Neural crest cell (in vitro differentiated cells): ENCODE results near the gene CD36. TPM values are rescaled to one million over a fixed set of nuclear protein-coding genes. Genes with fewer than 3 reads are reported as not detected.

Experiments used
- DNase-seq: peaks from one replicate; pipeline ENCODE4 v3.0.0; 2021; ENCODE audit warnings: low read depth, mixed read lengths, low spot score
- H3K27ac Mint-ChIP-seq: one replicate; pipeline ENCODE4 v1.8.0; 2021; ENCODE audit warnings: mild to moderate bottlenecking, mixed read lengths; ENCODE audit not compliant: unreplicated experiment
- H3K27me3 Mint-ChIP-seq: 2 replicates; pipeline ENCODE4 v1.8.0; 2021; ENCODE audit warnings: low read depth, mild to moderate bottlenecking, mixed read lengths
- H3K36me3 Mint-ChIP-seq: 2 replicates; pipeline ENCODE4 v1.8.0; 2021; ENCODE audit warnings: low read depth, mild to moderate bottlenecking, mixed read lengths
- H3K4me1 Mint-ChIP-seq: 2 replicates; pipeline ENCODE4 v1.8.0; 2021; ENCODE audit warnings: mixed read lengths
- H3K4me3 Mint-ChIP-seq: one replicate; pipeline ENCODE4 v1.8.0; 2021; ENCODE audit warnings: mild to moderate bottlenecking, mixed read lengths
- H3K9me3 Mint-ChIP-seq: 2 replicates; pipeline ENCODE4 v1.8.0; 2021; ENCODE audit warnings: mixed read lengths
- CTCF ChIP-seq: fragments of 200-600 bp; sonication (generic); conservative IDR thresholded peaks from 2 replicates; pipeline ENCODE4 v1.5.0; 2021; ENCODE audit warnings: antibody characterized with exemption, mild to moderate bottlenecking
- total RNA-seq: library from RNA; stranded (reverse); gene quantifications from 2 replicates; pipeline ENCODE4 v1.2.1, GENCODE V29; 2021

The CD36 gene
- total RNA-seq, 1 donor from 2014 or later, result 0.40 TPM

DNA sequence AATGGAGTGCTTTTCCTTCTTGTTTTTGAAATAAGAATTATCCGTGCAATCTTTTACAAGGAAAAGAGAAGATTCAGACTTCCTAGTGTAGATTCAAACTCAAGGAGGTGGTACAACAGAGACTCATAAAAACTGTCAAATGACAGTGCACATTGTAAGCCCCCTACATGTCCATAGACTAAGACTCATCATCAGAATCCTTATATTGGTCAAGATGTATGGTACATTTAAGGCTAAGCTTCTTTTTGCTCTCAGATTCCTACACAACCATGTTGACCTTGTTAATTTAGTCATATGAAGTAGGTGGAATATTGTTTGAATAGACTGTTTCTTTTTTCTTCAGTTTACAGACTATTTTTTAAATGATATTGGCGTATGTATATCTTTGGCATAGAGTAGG lies 11.6 kb downstream of the CD36 start:
- DNase-seq, result no peak
- Mint-ChIP-seq H3K36me3 (no peaks in the 10 kb centered on the region), H3K4me1 (no peaks in the 10 kb centered on the region), H3K4me3 (no peak overlapping the region), H3K27me3 (no peaks in the 10 kb centered on the region), H3K9me3 (no peaks in the 10 kb centered on the region), H3K27ac (no peak overlapping the region)
- no peak for TF ChIP-seq CTCF

DNA sequence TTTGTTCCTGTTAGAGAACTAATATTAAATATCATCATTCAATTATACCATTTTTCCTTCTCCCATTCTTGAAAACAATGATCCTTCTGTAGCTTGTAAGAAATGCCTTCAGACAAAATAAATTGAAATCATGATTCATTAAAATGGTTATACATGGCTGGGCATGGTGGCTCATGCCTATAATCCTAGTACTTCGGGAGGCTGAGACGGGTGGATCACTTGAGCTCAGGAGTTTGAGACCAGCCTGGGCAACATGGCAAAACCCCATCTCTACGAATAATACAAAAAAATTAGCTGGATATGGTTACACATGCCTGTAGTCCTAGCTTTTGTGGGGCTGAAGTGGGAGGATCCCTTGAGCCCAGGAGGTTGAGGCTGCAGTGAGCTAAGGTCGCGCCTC lies 13.0 kb downstream of the CD36 start:
- no peak overlapping the region for H3K27ac Mint-ChIP-seq
- no peak overlapping the region for H3K4me3 Mint-ChIP-seq
- no peak for DNase-seq
- no peaks in the 10 kb centered on the region for H3K36me3 Mint-ChIP-seq
- no peaks in the 10 kb centered on the region for H3K9me3 Mint-ChIP-seq
- H3K27me3 Mint-ChIP-seq, result no peaks in the 10 kb centered on the region
- no peaks in the 10 kb centered on the region for H3K4me1 Mint-ChIP-seq
- TF ChIP-seq CTCF, result no peak

GRCh38 chr7:80653244-80653643 lies 14.8 kb downstream of the CD36 start:
- H3K27me3 Mint-ChIP-seq, result no peaks in the 10 kb centered on the region
- H3K9me3 Mint-ChIP-seq, result no peaks in the 10 kb centered on the region
- no peak overlapping the region for H3K4me3 Mint-ChIP-seq
- DNase-seq, result no peak
- no peaks in the 10 kb centered on the region for H3K4me1 Mint-ChIP-seq
- no peak for TF ChIP-seq CTCF
- H3K27ac Mint-ChIP-seq, result no peak overlapping the region
- H3K36me3 Mint-ChIP-seq, result no peaks in the 10 kb centered on the region

GRCh38 chr7:80654887-80655340 lies 16.5 kb downstream of the CD36 start:
- Mint-ChIP-seq H3K27ac (no peak overlapping the region), H3K27me3 (no peaks in the 10 kb centered on the region)

GRCh38 chr7:80656029-80656428 lies 17.6 kb downstream of the CD36 start:
- Mint-ChIP-seq H3K9me3 (no peaks in the 10 kb centered on the region), H3K27me3 (no peaks in the 10 kb centered on the region), H3K36me3 (no peaks in the 10 kb centered on the region), H3K27ac (no peak overlapping the region), H3K4me1 (peaks cover 3% of the 10 kb centered on the region), H3K4me3 (no peak overlapping the region)
- TF ChIP-seq CTCF, result no peak
- no peak for DNase-seq

More at GRCh38 chr7:80654887-80655340, 16.5 kb downstream of the CD36 start:
- Mint-ChIP-seq H3K4me1 (peaks cover 3% of the 10 kb centered on the region), H3K4me3 (no peak overlapping the region), H3K9me3 (no peaks in the 10 kb centered on the region), H3K36me3 (no peaks in the 10 kb centered on the region)
- TF ChIP-seq CTCF, result no peak
- DNase-seq, result no peak
